Measurements from ENCODE around the gene PDK2. TPM values are rescaled to one million over a fixed set of nuclear protein-coding genes. Genes with fewer than 3 reads are reported as not detected.

Gene PDK2
- 21.9 and 22.4 TPM in 2 replicates for total RNA-seq

GRCh38 chr17:50094753-50095619 lies at the start of gene PDK2:
Gene PDK2, plus strand, starts transcription at chr17:50095351. Its CDS starts 85 bp downstream, at chr17:50095436.

GRCh38 chr17:50055426-50056216 lies 39.5 kb upstream of the PDK2 start, which contains the start of gene ITGA3:
Gene ITGA3, plus strand, starts transcription at chr17:50056110. Its CDS starts 330 bp downstream, at chr17:50056440.

GRCh38 chr17:50129728-50130558 lies 34.8 kb downstream of the PDK2 start, which contains the start of gene SAMD14:
Gene SAMD14, minus strand, starts transcription at chr17:50130160. Its CDS starts 5,201 bp downstream, at chr17:50124959.

GRCh38 chr17:50150354-50151040 lies 55.3 kb downstream of the PDK2 start, which contains the start of gene PPP1R9B:
Gene PPP1R9B, minus strand, starts transcription at chr17:50150677. Its CDS starts 164 bp downstream, at chr17:50150513.

Other genes starting within 250 kb of the PDK2 start
- gene TAC4, start 247.3 kb upstream of the PDK2 start, total RNA-seq: not detected in 2 replicates
- gene DLX4, start 126.2 kb upstream of the PDK2 start, total RNA-seq: not detected in 2 replicates
- not detected in 2 replicates for gene DLX3, start 100.1 kb upstream of the PDK2 start, total RNA-seq
- 20.8 and 218 TPM in 2 replicates for gene ITGA3, start 39.2 kb upstream of the PDK2 start, total RNA-seq
- gene SAMD14, start 34.8 kb downstream of the PDK2 start, total RNA-seq: 1.4 and 3.2 TPM in 2 replicates
- gene PPP1R9B, start 55.3 kb downstream of the PDK2 start, total RNA-seq: 39.2 and 46.4 TPM in 2 replicates
- gene SGCA, start 70.7 kb downstream of the PDK2 start, total RNA-seq: 0.26 and 0.47 TPM in 2 replicates
- gene COL1A1, start 106.3 kb downstream of the PDK2 start, total RNA-seq: 5,508 and 7,896 TPM in 2 replicates
- 0.09 TPM in 1 of 2 replicates, not detected in the other for gene TMEM92, start 179.1 kb downstream of the PDK2 start, total RNA-seq

Data from pericardium fibroblast (primary cell).